Effector memory CD8-positive, alpha-beta T cell (primary cell): ENCODE results near the gene ADAMTS20.

Source experiments
- ATAC-seq: fragments of 150-1000 bp; cut with Tn5 transposase; replicated peaks from 2 replicates; pipeline ENCODE4 v1.10.0; 2021; ENCODE audit warnings: mild to moderate bottlenecking, moderate library complexity
- DNase-seq, 3 experiments: peaks; one replicate each; pipeline ENCODE4 v3.0.0; 2021
- H3K27ac Mint-ChIP-seq, 2 donors: one replicate each; pipeline ENCODE4 v1.8.0; 2022; ENCODE audit warnings: mild to moderate bottlenecking in 2 of 2, mixed read lengths in 2 of 2, moderate library complexity in 2 of 2
- H3K27me3 Mint-ChIP-seq, 2 donors: one replicate each; pipeline ENCODE4 v1.8.0; 2022; ENCODE audit warnings: mixed read lengths in 2 of 2
- H3K36me3 Mint-ChIP-seq: one replicate; pipeline ENCODE4 v1.8.0; 2022; ENCODE audit warnings: mild to moderate bottlenecking, moderate library complexity, mixed read lengths; ENCODE audit not compliant: insufficient read depth
- H3K4me1 Mint-ChIP-seq, 2 donors: one replicate each; pipeline ENCODE4 v1.8.0; 2022; ENCODE audit warnings: low read depth in 2 of 2, mixed read lengths in 2 of 2
- H3K4me3 Mint-ChIP-seq, 2 donors: one replicate each; pipeline ENCODE4 v1.8.0; 2022; ENCODE audit warnings: mild to moderate bottlenecking in 2 of 2, mixed read lengths in 2 of 2, moderate library complexity in 2 of 2
- H3K9me3 Mint-ChIP-seq, 2 donors: one replicate each; pipeline ENCODE4 v1.8.0; 2022; ENCODE audit warnings: mixed read lengths in 2 of 2
- total RNA-seq, 9 experiments: gene quantifications; one replicate each; lab custom pipeline; 2026; lab: John Stamatoyannopoulos, UW

The ADAMTS20 gene
- 0 to 0.06 (median 0) reads per million in 9 experiments for total RNA-seq

- H3K4me3 Mint-ChIP-seq, result no peak within 1 kb of the TSS
- H3K27me3 Mint-ChIP-seq, result peaks cover 12 to 39% of the 10 kb centered on the region in 2 donors
- no peak for DNase-seq
- H3K36me3 Mint-ChIP-seq, result peaks cover 4% of the 10 kb centered on the region
- no peak for ATAC-seq
- no peak within 1 kb of the TSS for H3K27ac Mint-ChIP-seq
- H3K9me3 Mint-ChIP-seq, result peaks cover 0 to 4% of the 10 kb centered on the region in 2 donors
- no peaks in the 10 kb centered on the region for H3K4me1 Mint-ChIP-seq
Measured at GRCh38 chr12:43551971-43552559, at the start of gene ADAMTS20. TSS of gene ADAMTS20 (minus strand) at chr12:43552203. CDS start at chr12:43551921, 282 bp downstream.

- Mint-ChIP-seq H3K4me1 (no peaks in the 10 kb centered on the region), H3K36me3 (no peaks in the 10 kb centered on the region), H3K9me3 (no peaks in the 10 kb centered on the region), H3K27ac (no peak overlapping the region), H3K4me3 (no peak overlapping the region), H3K27me3 (no peaks in the 10 kb centered on the region)
- no peak for ATAC-seq
- no peak for DNase-seq
Measured at GRCh38 chr12:43599708-43600107, 47.7 kb upstream of the ADAMTS20 start.

- Mint-ChIP-seq H3K36me3 (no peaks in the 10 kb centered on the region), H3K9me3 (no peaks in the 10 kb centered on the region), H3K4me1 (no peaks in the 10 kb centered on the region), H3K4me3 (no peak overlapping the region), H3K27me3 (no peaks in the 10 kb centered on the region), H3K27ac (no peak overlapping the region)
- ATAC-seq (no peak), DNase-seq (no peak)
Measured at GRCh38 chr12:43599066-43599465, 47.1 kb upstream of the ADAMTS20 start.

- no peaks in the 10 kb centered on the region for H3K9me3 Mint-ChIP-seq
- H3K4me3 Mint-ChIP-seq, result no peak overlapping the region
- H3K36me3 Mint-ChIP-seq, result no peaks in the 10 kb centered on the region
- H3K27me3 Mint-ChIP-seq, result peaks cover 0 to 4% of the 10 kb centered on the region in 2 donors
- ATAC-seq (no peak), DNase-seq (no peak)
- H3K4me1 Mint-ChIP-seq, result no peaks in the 10 kb centered on the region
- H3K27ac Mint-ChIP-seq, result no peak overlapping the region
Measured at GRCh38 chr12:43590307-43590706, 38.3 kb upstream of the ADAMTS20 start.

GRCh38 chr12:43586646-43587245 is 34.7 kb upstream of the ADAMTS20 start:
- H3K9me3 Mint-ChIP-seq, result no peaks in the 10 kb centered on the region
- H3K4me1 Mint-ChIP-seq, result no peaks in the 10 kb centered on the region
- H3K4me3 Mint-ChIP-seq, result no peak overlapping the region

GRCh38 chr12:43585676-43586075 is 33.7 kb upstream of the ADAMTS20 start:
- no peaks in the 10 kb centered on the region for H3K4me1 Mint-ChIP-seq
- H3K36me3 Mint-ChIP-seq, result no peaks in the 10 kb centered on the region
- no peak overlapping the region for H3K4me3 Mint-ChIP-seq
- H3K27ac Mint-ChIP-seq, result no peak overlapping the region
- H3K9me3 Mint-ChIP-seq, result no peaks in the 10 kb centered on the region
- ATAC-seq (no peak), DNase-seq (no peak)
- H3K27me3 Mint-ChIP-seq, result no peaks in the 10 kb centered on the region

More at GRCh38 chr12:43586646-43587245, 34.7 kb upstream of the ADAMTS20 start:
- DNase-seq (no peak), ATAC-seq (no peak)
- H3K27ac Mint-ChIP-seq, result no peak overlapping the region
- no peaks in the 10 kb centered on the region for H3K27me3 Mint-ChIP-seq
- H3K36me3 Mint-ChIP-seq, result no peaks in the 10 kb centered on the region

GRCh38 chr12:43580601-43581000 is 28.6 kb upstream of the ADAMTS20 start:
- no peak for ATAC-seq
- H3K27ac Mint-ChIP-seq, result no peak overlapping the region
- no peaks in the 10 kb centered on the region for H3K27me3 Mint-ChIP-seq

GRCh38 chr12:43579206-43579605 is 27.2 kb upstream of the ADAMTS20 start:
- H3K4me1 Mint-ChIP-seq, result no peaks in the 10 kb centered on the region
- DNase-seq (no peak), ATAC-seq (no peak)
- no peaks in the 10 kb centered on the region for H3K9me3 Mint-ChIP-seq
- no peaks in the 10 kb centered on the region for H3K36me3 Mint-ChIP-seq
- no peaks in the 10 kb centered on the region for H3K27me3 Mint-ChIP-seq
- no peak overlapping the region for H3K4me3 Mint-ChIP-seq
- H3K27ac Mint-ChIP-seq, result no peak overlapping the region

More at GRCh38 chr12:43580601-43581000, 28.6 kb upstream of the ADAMTS20 start:
- H3K36me3 Mint-ChIP-seq, result no peaks in the 10 kb centered on the region
- no peaks in the 10 kb centered on the region for H3K9me3 Mint-ChIP-seq
- H3K4me3 Mint-ChIP-seq, result no peak overlapping the region
- DNase-seq, result no peak
- no peaks in the 10 kb centered on the region for H3K4me1 Mint-ChIP-seq

GRCh38 chr12:43578782-43579181 is 26.8 kb upstream of the ADAMTS20 start:
- Mint-ChIP-seq H3K27ac (no peak overlapping the region), H3K4me3 (no peak overlapping the region), H3K27me3 (no peaks in the 10 kb centered on the region), H3K4me1 (no peaks in the 10 kb centered on the region), H3K9me3 (no peaks in the 10 kb centered on the region), H3K36me3 (no peaks in the 10 kb centered on the region)
- no peak for ATAC-seq
- DNase-seq, result no peak

- Mint-ChIP-seq H3K27me3 (no peaks in the 10 kb centered on the region), H3K4me1 (no peaks in the 10 kb centered on the region), H3K27ac (no peak overlapping the region), H3K9me3 (no peaks in the 10 kb centered on the region), H3K36me3 (no peaks in the 10 kb centered on the region), H3K4me3 (no peak overlapping the region)
- ATAC-seq, result no peak
- no peak for DNase-seq
Measured at GRCh38 chr12:43577381-43577780, 25.4 kb upstream of the ADAMTS20 start.

- Mint-ChIP-seq H3K4me1 (no peaks in the 10 kb centered on the region), H3K27me3 (no peaks in the 10 kb centered on the region), H3K9me3 (peaks cover 0 to 3% of the 10 kb centered on the region in 2 donors), H3K4me3 (no peak overlapping the region), H3K27ac (no peak overlapping the region), H3K36me3 (no peaks in the 10 kb centered on the region)
- DNase-seq, result no peak
- no peak for ATAC-seq
Measured at GRCh38 chr12:43576162-43576561, 24.2 kb upstream of the ADAMTS20 start.

GRCh38 chr12:43571885-43572284 is 19.9 kb upstream of the ADAMTS20 start:
- H3K27ac Mint-ChIP-seq, result no peak overlapping the region
- ATAC-seq (no peak), DNase-seq (no peak)
- H3K4me1 Mint-ChIP-seq, result no peaks in the 10 kb centered on the region
- no peaks in the 10 kb centered on the region for H3K36me3 Mint-ChIP-seq
- no peaks in the 10 kb centered on the region for H3K27me3 Mint-ChIP-seq
- no peak overlapping the region for H3K4me3 Mint-ChIP-seq
- peaks cover 0 to 3% of the 10 kb centered on the region in 2 donors for H3K9me3 Mint-ChIP-seq

GRCh38 chr12:43556057-43556456 is 4.1 kb upstream of the ADAMTS20 start:
- ATAC-seq (no peak), DNase-seq (no peak)
- Mint-ChIP-seq H3K27me3 (peaks cover 12 to 27% of the 10 kb centered on the region in 2 donors), H3K36me3 (peaks cover 2% of the 10 kb centered on the region), H3K9me3 (peaks cover 0 to 6% of the 10 kb centered on the region in 2 donors), H3K4me1 (no peaks in the 10 kb centered on the region), H3K4me3 (no peak overlapping the region), H3K27ac (no peak overlapping the region)

GRCh38 chr12:43551279-43551970 is 578 bp downstream of the ADAMTS20 start:
- H3K4me1 Mint-ChIP-seq, result no peaks in the 10 kb centered on the region
- H3K36me3 Mint-ChIP-seq, result peaks cover 4% of the 10 kb centered on the region
- H3K9me3 Mint-ChIP-seq, result peaks cover 0 to 4% of the 10 kb centered on the region in 2 donors
- no peak for ATAC-seq
- H3K4me3 Mint-ChIP-seq, result no peak overlapping the region
- peaks cover 12 to 39% of the 10 kb centered on the region in 2 donors for H3K27me3 Mint-ChIP-seq
- H3K27ac Mint-ChIP-seq, result no peak overlapping the region
- DNase-seq, result no peak
